Astrocyte (in vitro differentiated cells and primary cell): ENCODE results near the gene LHPP. TPM values are rescaled to one million over a fixed set of nuclear protein-coding genes. Genes with fewer than 3 reads are reported as not detected.

Source experiments
- DNase-seq: peaks from one replicate; pipeline ENCODE4 v3.0.0-alpha.2; 2010; ENCODE audit warnings: low read depth
- FAIRE-seq: peaks from 2 replicates; lab custom pipeline; 2011; peaks lifted over from hg19 to GRCh38; lab: Jason Lieb, UNC
- H2AFZ ChIP-seq: 2 replicates; pipeline ENCODE4 v1.6.0; 2012; ENCODE audit warnings: low read depth, low read length, inconsistent platforms
- H3K27ac ChIP-seq: 2 replicates; pipeline ENCODE4 v1.5.1; 2011; ENCODE audit warnings: low read depth, low read length, inconsistent platforms
- H3K27me3 ChIP-seq: 2 replicates; pipeline ENCODE4 v1.6.0; 2011; ENCODE audit warnings: low read length, inconsistent platforms; ENCODE audit not compliant: insufficient read depth
- H3K36me3 ChIP-seq: 2 replicates; pipeline ENCODE4 v1.5.1; 2011; ENCODE audit warnings: low read length, inconsistent platforms; ENCODE audit not compliant: insufficient read depth
- H3K4me1 ChIP-seq: 2 replicates; pipeline ENCODE4 v1.5.1; 2011; ENCODE audit warnings: low read length, inconsistent platforms; ENCODE audit not compliant: insufficient read depth
- H3K4me2 ChIP-seq: 2 replicates; pipeline ENCODE4 v1.6.0; 2012; ENCODE audit warnings: low read length, inconsistent platforms
- H3K4me3 ChIP-seq: 2 replicates; pipeline ENCODE4 v1.5.1; 2011; ENCODE audit warnings: low read depth, mild to moderate bottlenecking, low read length, inconsistent platforms; ENCODE audit not compliant: insufficient read depth
- H3K79me2 ChIP-seq: 2 replicates; pipeline ENCODE4 v1.6.0; 2012; ENCODE audit warnings: mild to moderate bottlenecking, low read length, inconsistent platforms; ENCODE audit not compliant: insufficient read depth
- H3K9ac ChIP-seq: 2 replicates; pipeline ENCODE4 v1.6.0; 2012; ENCODE audit warnings: mild to moderate bottlenecking, low read length, inconsistent platforms
- H3K9me3 ChIP-seq: 2 replicates; pipeline ENCODE4 v1.5.1; 2012; ENCODE audit warnings: low read depth, mild to moderate bottlenecking, low read length, inconsistent platforms; ENCODE audit not compliant: insufficient read depth
- H4K20me1 ChIP-seq: 2 replicates; pipeline ENCODE4 v1.6.0; 2012; ENCODE audit warnings: low read length, inconsistent platforms; ENCODE audit not compliant: insufficient read depth
- H3K27ac Mint-ChIP-seq: one replicate; pipeline ENCODE4 v1.8.0; 2021; ENCODE audit warnings: mild to moderate bottlenecking, mixed read lengths; ENCODE audit not compliant: unreplicated experiment
- H3K27me3 Mint-ChIP-seq: one replicate; pipeline ENCODE4 v1.8.0; 2021; ENCODE audit warnings: low read depth, mixed read lengths; ENCODE audit not compliant: unreplicated experiment
- H3K36me3 Mint-ChIP-seq: one replicate; pipeline ENCODE4 v1.8.0; 2021; ENCODE audit warnings: low read depth, mixed read lengths; ENCODE audit not compliant: unreplicated experiment
- H3K4me1 Mint-ChIP-seq: one replicate; pipeline ENCODE4 v1.8.0; 2021; ENCODE audit warnings: low read depth, mixed read lengths; ENCODE audit not compliant: unreplicated experiment
- H3K4me3 Mint-ChIP-seq: one replicate; pipeline ENCODE4 v1.8.0; 2021; ENCODE audit warnings: mild to moderate bottlenecking, moderate library complexity, mixed read lengths; ENCODE audit not compliant: unreplicated experiment
- H3K9me3 Mint-ChIP-seq: one replicate; pipeline ENCODE4 v1.8.0; 2021; ENCODE audit warnings: mild to moderate bottlenecking, mixed read lengths; ENCODE audit not compliant: unreplicated experiment
- EZH2 ChIP-seq: IDR thresholded peaks from 2 replicates; pipeline ENCODE4 v1.6.1; 2012; ENCODE audit warnings: mild to moderate bottlenecking, low read length, inconsistent platforms; ENCODE audit not compliant: insufficient read depth
- total RNA-seq: library from RNA; stranded (reverse); gene quantifications from 2 replicates; pipeline ENCODE4 v1.2.1, GENCODE V29; 2021
- TF ChIP-seq, protein P1 (sequence below): IDR thresholded peaks from 2 replicates; pipeline ENCODE4 v1.5.1; 2011; ENCODE audit warnings: low read depth, mild to moderate bottlenecking, inconsistent platforms, low read length, moderate library complexity; ENCODE audit not compliant: insufficient read depth

Gene LHPP
- total RNA-seq, 1 donor from 2014 or later, result 6.9 TPM

DNA sequence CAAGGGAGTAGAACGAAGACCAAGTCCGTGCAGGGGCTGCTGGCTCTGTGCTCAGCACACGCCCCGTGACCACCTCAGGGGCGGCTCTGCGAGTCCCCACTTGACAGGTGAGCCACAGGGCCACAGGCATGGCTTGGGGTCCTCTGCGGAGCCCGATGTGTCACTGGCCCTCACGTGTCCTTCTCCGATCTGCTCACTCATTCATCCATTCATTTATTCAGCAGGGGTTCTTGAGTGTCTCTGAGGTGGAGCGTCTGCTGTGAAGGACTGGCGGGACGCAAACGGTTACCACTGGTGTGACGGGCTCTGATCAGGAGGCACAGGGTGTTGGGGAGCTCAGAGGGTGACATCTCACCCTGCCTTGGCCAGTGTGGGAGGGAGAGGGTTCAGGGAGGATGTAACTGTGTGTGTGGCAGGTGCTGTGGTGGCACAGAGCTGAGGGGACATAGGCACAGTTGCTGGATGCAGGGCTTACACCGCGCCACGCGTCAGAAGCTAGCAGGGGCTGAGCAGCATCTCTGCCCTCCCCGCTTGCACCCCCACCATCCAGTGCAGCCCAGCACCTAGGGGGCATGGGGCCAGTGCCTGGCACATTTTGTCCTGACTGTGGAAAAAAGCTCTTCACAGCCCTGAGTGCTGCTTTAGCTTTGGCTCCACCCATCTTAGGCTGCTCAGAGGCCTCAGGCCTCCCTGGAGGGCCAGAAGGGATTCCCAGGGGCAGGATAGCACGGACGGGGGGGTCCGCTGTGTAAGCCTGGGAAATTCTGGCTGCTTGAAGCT, 116.8 kb downstream of the LHPP start:
- FAIRE-seq, result no peak
- H3K9me3 Mint-ChIP-seq, result peaks cover 7% of the 10 kb centered on the region
- Histone ChIP-seq H2AFZ (no peak overlapping the region), H3K4me3 (no peak overlapping the region), H3K4me2 (no peak overlapping the region), H3K27ac (no peak overlapping the region), H3K9me3 (no peaks in the 10 kb centered on the region), H3K9ac (no peak overlapping the region), H3K79me2 (no peaks in the 10 kb centered on the region), H4K20me1 (no peaks in the 10 kb centered on the region), H3K36me3 (no peaks in the 10 kb centered on the region), H3K27me3 (no peaks in the 10 kb centered on the region), H3K4me1 (no peaks in the 10 kb centered on the region)
- TF ChIP-seq EZH2, result no peak
- no peaks in the 10 kb centered on the region for H3K36me3 Mint-ChIP-seq
- no peak overlapping the region for H3K4me3 Mint-ChIP-seq
- peaks cover 18% of the 10 kb centered on the region for H3K27me3 Mint-ChIP-seq
- H3K27ac Mint-ChIP-seq, result no peak overlapping the region
- H3K4me1 Mint-ChIP-seq, result no peaks in the 10 kb centered on the region
- no peak for DNase-seq

DNA sequence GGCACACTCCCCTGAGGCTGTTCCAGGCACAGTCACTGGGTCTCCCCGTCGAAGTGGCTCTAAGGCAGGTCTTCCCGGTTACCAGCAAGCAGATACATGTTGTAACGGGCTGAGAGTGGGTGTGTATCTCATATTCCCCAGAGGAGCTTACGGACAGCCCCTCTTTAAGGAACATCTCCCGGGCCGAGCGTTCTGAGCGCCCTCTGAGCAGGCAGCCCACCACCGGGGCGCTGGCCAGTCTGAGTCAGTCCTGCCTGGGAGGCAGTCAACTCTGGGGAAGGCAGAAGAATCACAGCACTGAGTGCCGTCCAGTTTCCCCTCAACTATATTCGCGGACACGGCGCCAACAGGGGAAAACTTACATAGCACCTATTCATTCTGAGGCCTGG, 117.4 kb downstream of the LHPP start:
- H3K27ac ChIP-seq, result no peak overlapping the region
- no peak overlapping the region for H3K9ac ChIP-seq
- no peak for DNase-seq
- no peaks in the 10 kb centered on the region for H3K36me3 ChIP-seq
- no peaks in the 10 kb centered on the region for H3K79me2 ChIP-seq
- no peaks in the 10 kb centered on the region for H3K9me3 ChIP-seq
- H3K4me1 ChIP-seq, result no peaks in the 10 kb centered on the region
- no peaks in the 10 kb centered on the region for H4K20me1 ChIP-seq
- Mint-ChIP-seq H3K4me1 (no peaks in the 10 kb centered on the region), H3K27me3 (peaks cover 18% of the 10 kb centered on the region), H3K36me3 (no peaks in the 10 kb centered on the region), H3K27ac (no peak overlapping the region), H3K9me3 (peaks cover 7% of the 10 kb centered on the region), H3K4me3 (no peak overlapping the region)
- no peaks in the 10 kb centered on the region for H3K27me3 ChIP-seq
- FAIRE-seq, result no peak
- no peak overlapping the region for H2AFZ ChIP-seq
- no peak for TF ChIP-seq EZH2
- TF ChIP-seq, protein P1, sequence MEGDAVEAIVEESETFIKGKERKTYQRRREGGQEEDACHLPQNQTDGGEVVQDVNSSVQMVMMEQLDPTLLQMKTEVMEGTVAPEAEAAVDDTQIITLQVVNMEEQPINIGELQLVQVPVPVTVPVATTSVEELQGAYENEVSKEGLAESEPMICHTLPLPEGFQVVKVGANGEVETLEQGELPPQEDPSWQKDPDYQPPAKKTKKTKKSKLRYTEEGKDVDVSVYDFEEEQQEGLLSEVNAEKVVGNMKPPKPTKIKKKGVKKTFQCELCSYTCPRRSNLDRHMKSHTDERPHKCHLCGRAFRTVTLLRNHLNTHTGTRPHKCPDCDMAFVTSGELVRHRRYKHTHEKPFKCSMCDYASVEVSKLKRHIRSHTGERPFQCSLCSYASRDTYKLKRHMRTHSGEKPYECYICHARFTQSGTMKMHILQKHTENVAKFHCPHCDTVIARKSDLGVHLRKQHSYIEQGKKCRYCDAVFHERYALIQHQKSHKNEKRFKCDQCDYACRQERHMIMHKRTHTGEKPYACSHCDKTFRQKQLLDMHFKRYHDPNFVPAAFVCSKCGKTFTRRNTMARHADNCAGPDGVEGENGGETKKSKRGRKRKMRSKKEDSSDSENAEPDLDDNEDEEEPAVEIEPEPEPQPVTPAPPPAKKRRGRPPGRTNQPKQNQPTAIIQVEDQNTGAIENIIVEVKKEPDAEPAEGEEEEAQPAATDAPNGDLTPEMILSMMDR, result no peak
- H3K4me2 ChIP-seq, result no peak overlapping the region
- no peak overlapping the region for H3K4me3 ChIP-seq

- TF ChIP-seq, protein P1, result no peak
- no peak for TF ChIP-seq EZH2
- Histone ChIP-seq H3K9me3 (no peaks in the 10 kb centered on the region), H3K4me3 (no peak overlapping the region), H3K79me2 (no peaks in the 10 kb centered on the region), H3K4me1 (peaks cover 3% of the 10 kb centered on the region), H3K4me2 (no peak overlapping the region), H3K27ac (no peak overlapping the region), H2AFZ (no peak overlapping the region), H3K9ac (no peak overlapping the region), H4K20me1 (no peaks in the 10 kb centered on the region), H3K36me3 (no peaks in the 10 kb centered on the region), H3K27me3 (peaks cover 3% of the 10 kb centered on the region)
- Mint-ChIP-seq H3K4me1 (peaks cover 3% of the 10 kb centered on the region), H3K9me3 (peaks cover 4% of the 10 kb centered on the region), H3K27me3 (peaks cover 9% of the 10 kb centered on the region), H3K27ac (no peak overlapping the region), H3K4me3 (no peak overlapping the region), H3K36me3 (peaks cover 4% of the 10 kb centered on the region)
- FAIRE-seq (no peak), DNase-seq (no peak)
Observed at GRCh38 chr10:124586142-124586541, 124.5 kb downstream of the LHPP start.
